ENCODE measurements around the gene ANKS6. TPM values are rescaled to one million over a fixed set of nuclear protein-coding genes. Genes with fewer than 3 reads are reported as not detected.

The ANKS6 gene
- total RNA-seq, 1 experiment from 2014 or later, result 46.3 TPM

- Histone ChIP-seq H3K4me1 (ENCODE audit: insufficient read depth, low read length) (no peaks in the 10 kb centered on the region), H2BK5ac (ENCODE audit: insufficient read length, low read length) (no peak overlapping the region), H3K23me2 (ENCODE audit: insufficient read length, low read depth, low read length, poor library complexity, severe bottlenecking) (no peaks in the 10 kb centered on the region), H3K14ac (ENCODE audit: insufficient read depth, low read length) (no peak overlapping the region), H3K56ac (ENCODE audit: insufficient read length, low read depth, low read length) (no peak overlapping the region), H3K9me3 (ENCODE audit: control insufficient read depth, low read depth, low read length) (no peaks in the 10 kb centered on the region), H4K91ac (ENCODE audit: insufficient read length, low read depth, low read length) (no peak overlapping the region), H2BK15ac (ENCODE audit: low read depth, low read length) (no peak overlapping the region), H3K18ac (ENCODE audit: insufficient read length, low read depth, low read length) (no peak overlapping the region), H4K20me1 (ENCODE audit: control insufficient read depth, insufficient read depth, insufficient read length) (no peaks in the 10 kb centered on the region), H2AK5ac (ENCODE audit: insufficient read length, low read length) (no peak overlapping the region), H4K5ac (ENCODE audit: insufficient read length, low read depth, low read length) (no peak overlapping the region), H3K27ac (ENCODE audit: insufficient read length, low read depth, low read length) (no peak overlapping the region), H3K23ac (ENCODE audit: insufficient read length, low read depth, low read length) (no peak overlapping the region), H2BK20ac (ENCODE audit: low read depth, low read length, poor library complexity, severe bottlenecking) (no peak overlapping the region), H2BK12ac (ENCODE audit: insufficient read length, low read depth, low read length) (no peak overlapping the region), H3K4ac (ENCODE audit: low read depth, low read length) (no peak overlapping the region), H2AFZ (ENCODE audit: low read length) (no peak overlapping the region), H3K79me2 (ENCODE audit: insufficient read depth, low read length) (no peaks in the 10 kb centered on the region), H3K9ac (ENCODE audit: extremely low read depth, insufficient read length, low read length) (no peak overlapping the region), H3K79me1 (ENCODE audit: insufficient read depth, low read depth, low read length, poor library complexity, severe bottlenecking) (no peaks in the 10 kb centered on the region), H3K27me3 (ENCODE audit: insufficient read depth, low read length) (no peaks in the 10 kb centered on the region), H3T11ph (ENCODE audit: low read length) (no peak overlapping the region), H4K8ac (replicated peaks; ENCODE audit: insufficient read length, low read depth, low read length) (no peak overlapping the region), H2BK120ac (ENCODE audit: low read depth, low read length, poor library complexity, severe bottlenecking) (no peak overlapping the region), H3K4me2 (ENCODE audit: insufficient read depth, insufficient read length, low read length) (no peak overlapping the region)
- Mint-ChIP-seq H3K36me3 (ENCODE audit: insufficient read depth in 1 of 3, low read depth in 3 of 3) (peaks cover 10 to 58% (median 45%) of the 10 kb centered on the region in 3 experiments; a peak in 6 of 7 replicates), H3K9me3 (no peaks in the 10 kb centered on the region; a peak in 1 of 5 replicates), H3K27ac (peak overlapping the region in 2 of 3 experiments; percentile 36 to 57; a peak in 3 of 7 replicates), H3K27me3 (ENCODE audit: low read depth) (no peaks in the 10 kb centered on the region), H3K4me3 (no peak overlapping the region), H3K4me1 (no peaks in the 10 kb centered on the region; a peak in 1 of 4 replicates)
- WGBS (ENCODE audit: extremely low coverage, insufficient read length, low lambda C conversion rate), result no CpG with 5 or more reads among the region's 8 CpGs
- no peak for TF ChIP-seq CTCF (conservative IDR thresholded peaks at IDR 0.05)
- no peak for DNase-seq
Measured at GRCh38 chr9:98778711-98779530, 17.4 kb downstream of the ANKS6 start.
